IMR-90 (cell line): ENCODE results near the gene METTL24. TPM values are rescaled to one million over a fixed set of nuclear protein-coding genes. Genes with fewer than 3 reads are reported as not detected.

Experiments used
- ATAC-seq: fragments of 200-7000 bp; cut with Tn5 transposase; 2 replicates; pipeline ENCODE4 v1.9.1; 2020; ENCODE audit warnings: low read depth, mild to moderate bottlenecking, moderate library complexity
- BruUV-seq: library from RNA; stranded (reverse); fragments of 400-500 nt; replicated peaks from 2 replicates; lab custom pipeline; 2021; lab: Mats Ljungman, UMichigan
- CTCF ChIA-PET: fragments of 300-600 bp; formaldehyde crosslinking; extraction: SDS; loops from one replicate; lab custom pipeline; 2021; ENCODE audit warnings: antibody characterized with exemption; lab: Yijun Ruan, JAX
- POLR2A ChIA-PET: fragments of 300-600 bp; sonication (Branson Sonifier 250); formaldehyde crosslinking; loops from one replicate; lab custom pipeline; 2022; ENCODE audit warnings: antibody characterized with exemption; ENCODE audit not compliant: unreplicated experiment; lab: Charles Lee
- DNase-seq: peaks from one replicate; pipeline ENCODE4 v3.0.0; 2013
- H2AFZ ChIP-seq: replicated peaks from 2 replicates; pipeline ENCODE3; 2013; ENCODE audit warnings: low read length, mild to moderate bottlenecking; ENCODE audit not compliant: poor library complexity
- H2AK5ac ChIP-seq: 2 replicates; pipeline ENCODE4 v1.6.1; 2013; ENCODE audit warnings: low read depth, low read length, inconsistent platforms
- H2AK9ac ChIP-seq: replicated peaks from 2 replicates; pipeline ENCODE3; 2013; ENCODE audit warnings: mild to moderate bottlenecking, low read depth, low read length, moderate library complexity; ENCODE audit not compliant: poor library complexity
- H2BK120ac ChIP-seq: 2 replicates; pipeline ENCODE4 v1.6.1; 2013; ENCODE audit warnings: low read depth, low read length, inconsistent platforms
- H2BK15ac ChIP-seq: 3 replicates; pipeline ENCODE4 v1.6.1; 2013; ENCODE audit warnings: low read depth, low read length, inconsistent platforms
- H2BK20ac ChIP-seq: 2 replicates; pipeline ENCODE4 v1.6.1; 2013; ENCODE audit warnings: low read depth, mild to moderate bottlenecking, inconsistent platforms, low read length, moderate library complexity
- H2BK5ac ChIP-seq: 2 replicates; pipeline ENCODE4 v1.6.1; 2013; ENCODE audit warnings: mild to moderate bottlenecking, low read depth, low read length, inconsistent platforms; ENCODE audit not compliant: poor library complexity, severe bottlenecking
- H3K14ac ChIP-seq: replicated peaks from 2 replicates; pipeline ENCODE4 v1.6.1; 2013; ENCODE audit warnings: low read depth, low read length, inconsistent platforms
- H3K18ac ChIP-seq: 2 replicates; pipeline ENCODE4 v1.6.1; 2013; ENCODE audit warnings: low read depth, low read length, control low read depth
- H3K23ac ChIP-seq: 2 replicates; pipeline ENCODE4 v1.6.1; 2013; ENCODE audit warnings: low read depth, low read length, inconsistent platforms
- H3K27ac ChIP-seq: 2 replicates; pipeline ENCODE4 v1.5.1; 2013; ENCODE audit warnings: mild to moderate bottlenecking, control low read depth, low read length; ENCODE audit not compliant: insufficient read depth
- H3K27me3 ChIP-seq: 2 replicates; pipeline ENCODE4 v1.6.1; 2013; ENCODE audit warnings: low read length; ENCODE audit not compliant: control insufficient read depth, insufficient read depth
- H3K36me3 ChIP-seq: 2 replicates; pipeline ENCODE4 v1.6.1; 2013; ENCODE audit warnings: low read length, mixed read lengths; ENCODE audit not compliant: control insufficient read depth, insufficient read depth
- H3K4ac ChIP-seq: 2 replicates; pipeline ENCODE4 v1.6.1; 2013; ENCODE audit warnings: low read depth, low read length, inconsistent platforms
- H3K4me1 ChIP-seq: 2 replicates; pipeline ENCODE4 v1.6.1; 2013; ENCODE audit warnings: low read length, mixed read lengths; ENCODE audit not compliant: control insufficient read depth, insufficient read depth
- H3K4me2 ChIP-seq: 2 replicates; pipeline ENCODE4 v1.6.1; 2013; ENCODE audit warnings: low read depth, mild to moderate bottlenecking, control low read depth, low read length, moderate library complexity
- H3K4me3 ChIP-seq: 2 replicates; pipeline ENCODE4 v1.5.1; 2013; ENCODE audit warnings: low read depth, mild to moderate bottlenecking, control low read depth, low read length, moderate library complexity; ENCODE audit not compliant: insufficient read depth
- H3K56ac ChIP-seq: 2 replicates; pipeline ENCODE4 v1.6.1; 2013; ENCODE audit warnings: low read length, inconsistent platforms; ENCODE audit not compliant: insufficient read depth; ENCODE audit errors: extremely low read depth
- H3K79me1 ChIP-seq, 2 experiments: 2 replicates each; pipeline ENCODE4 v1.6.1; 2013; ENCODE audit warnings: low read length in 2 of 2, inconsistent platforms in 1 of 2, low read depth in 1 of 2
- H3K9ac ChIP-seq: 2 replicates; pipeline ENCODE4 v1.6.1; 2013; ENCODE audit warnings: low read depth, low read length, control low read depth
- H3K9me1 ChIP-seq: 2 replicates; pipeline ENCODE4 v1.6.1; 2013; ENCODE audit warnings: low read length, inconsistent platforms; ENCODE audit not compliant: insufficient read depth
- H3K9me3 ChIP-seq: 2 replicates; pipeline ENCODE4 v1.6.1; 2013; ENCODE audit warnings: low read length; ENCODE audit not compliant: control insufficient read depth, insufficient read depth
- H4K20me1 ChIP-seq: 2 replicates; pipeline ENCODE4 v1.6.1; 2013; ENCODE audit warnings: low read length, inconsistent platforms; ENCODE audit not compliant: insufficient read depth
- H4K5ac ChIP-seq: 2 replicates; pipeline ENCODE4 v1.6.1; 2013; ENCODE audit warnings: mild to moderate bottlenecking, low read depth, low read length, control low read depth
- H4K8ac ChIP-seq, 2 experiments: 2 replicates each; pipeline ENCODE4 v1.6.1; 2013; ENCODE audit warnings: low read depth in 2 of 2, low read length in 2 of 2, control low read depth in 1 of 2, inconsistent platforms in 1 of 2
- H4K91ac ChIP-seq: 2 replicates; pipeline ENCODE4 v1.6.1; 2013; ENCODE audit warnings: low read depth, low read length, inconsistent platforms; ENCODE audit not compliant: insufficient read depth
- CEBPB ChIP-seq: IDR thresholded peaks from 2 replicates; pipeline ENCODE4 v1.6.1; 2012; ENCODE audit warnings: low read depth, low read length, improper control_type of control experiment
- CTCF ChIP-seq: conservative IDR thresholded peaks from 2 replicates; pipeline ENCODE4 v1.5.1; 2012; ENCODE audit warnings: mild to moderate bottlenecking, low read depth, low read length, improper control_type of control experiment
- RFX5 ChIP-seq: IDR thresholded peaks from 2 replicates; pipeline ENCODE4 v1.8.0; 2012; ENCODE audit warnings: low read depth, mild to moderate bottlenecking, low read length, moderate library complexity
- WGBS, 2 experiments: methylation state at CpG; one replicate each; pipeline versions ENCODE4 v1.1.5 to v1.1.7; 2013; ENCODE audit warnings: missing lambda C conversion rate in 2 of 2; ENCODE audit not compliant: insufficient read length in 1 of 2; ENCODE audit errors: extremely low coverage in 2 of 2; 5-methylcytosine and 5-hydroxymethylcytosine counted together
- dilution Hi-C: fragments of 300-500 bp; cut with HindIII; formaldehyde crosslinking; loops from one replicate; pipeline ENCODE4 v1.14.3; 2018; ENCODE audit warnings: low sequenced_read_pairs; ENCODE audit not compliant: unreplicated experiment
- in situ Hi-C: fragments of 300-500 bp; cut with MboI; formaldehyde crosslinking; loops from 3 replicates; pipeline ENCODE4 v1.14.3; 2019; ENCODE audit warnings: low sequenced_read_pairs, inconsistent platforms, mixed read lengths
- intact Hi-C: fragments of 100-400 bp; cut with micrococcal nuclease; formaldehyde crosslinking; loops from 2 replicates; pipeline ENCODE4 v1.10.0; 2022
- polyA plus RNA-seq, 3 experiments: library from polyadenylated mRNA; depleted of rRNA; stranded (reverse); fragments of >200 nt; gene quantifications; 2 replicates each; pipeline ENCODE4 v1.2.3, GENCODE V29; 2012; ENCODE audit warnings: low replicate concordance in 1 of 3
- total RNA-seq: library from RNA; depleted of rRNA; stranded (reverse); fragments of >200 nt; gene quantifications from 2 replicates; pipeline ENCODE4 v1.2.3, GENCODE V29; 2012

METTL24 gene
- total and polyA plus RNA-seq, 2 of the 4 experiments (the other 2 are of a cell fraction), result not detected

DNA sequence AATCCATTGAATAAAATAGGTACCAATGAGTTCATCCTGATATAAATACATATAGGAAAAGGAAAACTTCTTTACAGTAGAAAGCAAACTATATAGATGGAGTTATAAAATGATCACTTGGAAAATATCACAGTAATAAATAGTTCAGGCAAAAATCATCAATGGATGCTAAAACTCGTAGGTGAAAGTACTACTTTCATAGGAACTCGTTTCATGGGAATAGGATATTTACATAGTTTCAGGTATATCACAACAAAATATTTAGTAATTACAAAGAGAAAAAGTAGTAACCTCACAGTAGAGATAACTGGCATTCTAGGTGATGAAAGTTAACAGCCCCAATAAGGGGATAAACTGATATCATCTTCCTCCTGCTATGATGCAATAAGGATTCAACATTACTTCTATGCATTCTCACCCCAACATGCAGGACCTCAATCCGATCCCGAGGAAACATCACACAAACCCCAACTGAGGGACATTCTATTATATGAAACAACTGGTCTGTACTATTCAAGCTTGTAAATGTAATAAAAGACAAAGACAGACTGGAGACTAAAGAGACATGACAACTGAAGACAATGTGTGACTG, 43.5 kb upstream of the METTL24 start:
- no peak overlapping the region for H2AK5ac ChIP-seq
- WGBS, 2 experiments, result no CpG with 5 or more reads among the region's 4 CpGs

More for the DNA sequence above, 43.5 kb upstream of the METTL24 start:
- Histone ChIP-seq H3K36me3 (no peaks in the 10 kb centered on the region), H2BK120ac (no peak overlapping the region), H3K9ac (no peak overlapping the region), H3K9me3 (no peaks in the 10 kb centered on the region), H3K9me1 (0 out of 2 replicates have a peak, but pooled peaks cover 3% of the 10 kb centered on the region), H2BK5ac (no peak overlapping the region), H3K4me1 (no peaks in the 10 kb centered on the region; the same call in 1 of the 2 replicates), H3K14ac (no peak overlapping the region), H2AFZ (no peak overlapping the region), H4K5ac (no peak overlapping the region), H2BK15ac (no peak overlapping the region), H3K56ac (no peak overlapping the region), H3K27ac (no peak overlapping the region), H3K4me3 (no peak overlapping the region), H3K4me2 (no peak overlapping the region), H3K23ac (no peak overlapping the region), H4K91ac (no peak overlapping the region), H3K18ac (no peak overlapping the region), H2AK9ac (no peak overlapping the region), H4K8ac (no peak overlapping the region), H3K4ac (no peak overlapping the region), H4K20me1 (no peaks in the 10 kb centered on the region), H3K27me3 (peaks cover 2% of the 10 kb centered on the region), H3K79me1 (no peaks in the 10 kb centered on the region), H2BK20ac (no peak overlapping the region)
- ChIA-PET POLR2A (no interaction called here), CTCF (no interaction called here)
- DNase-seq, result no peak
- in situ Hi-C loops (no loop called here), intact Hi-C loops (no loop called here), dilution Hi-C loops (no loop called here)
- no peak for ATAC-seq
- BruUV-seq, result no TSS peak
- TF ChIP-seq CTCF, result no peak
- no peak for TF ChIP-seq RFX5
- TF ChIP-seq CEBPB, result peak; percentile 62
